ENCODE results near the gene CCNI2.

- TF ChIP-seq POLR2A (IDR thresholded peaks at IDR 0.05) (no peak), POLR2AphosphoS5 (IDR thresholded peaks at IDR 0.05) (no peak), CTCF (IDR thresholded peaks at IDR 0.05) (no peak)
Observed at GRCh38 chr5:132770476-132771159, 23.4 kb downstream of the CCNI2 start.
